HK-2 (cell line): Measurements from ENCODE around the gene ACBD4.
"Not testable (repeated sequence)": the region's sequence is repeated elsewhere in the genome, so short reads cannot be mapped to it uniquely, and the experiment has no call there.

Experiments used
- DNase-seq: peaks from one replicate; pipeline ENCODE4 v3.0.0-alpha.2; 2018; ENCODE audit not compliant: unreplicated experiment

The ACBD4 gene

GRCh38 chr17:45119964-45120363, 15.5 kb upstream of the ACBD4 start:
- no peak for DNase-seq

GRCh38 chr17:45120558-45120957, 14.9 kb upstream of the ACBD4 start:
- no peak for DNase-seq

GRCh38 chr17:45121055-45121454, 14.4 kb upstream of the ACBD4 start:
- DNase-seq, result no peak

GRCh38 chr17:45123076-45123770, 12.3 kb upstream of the ACBD4 start:
- DNase-seq, result no peak

- peak; percentile 81 for DNase-seq
Observed at GRCh38 chr17:45123930-45124796, 11.3 kb upstream of the ACBD4 start.

- DNase-seq, result not testable (repeated sequence)
Observed at GRCh38 chr17:45124797-45125122, 10.7 kb upstream of the ACBD4 start.

- no peak for DNase-seq
Observed at GRCh38 chr17:45125509-45125908, 10.0 kb upstream of the ACBD4 start.

- DNase-seq, result no peak
Observed at GRCh38 chr17:45127207-45127547, 8.3 kb upstream of the ACBD4 start.

GRCh38 chr17:45127548-45128300, 7.8 kb upstream of the ACBD4 start:
- DNase-seq, result peak; percentile 50

- DNase-seq, result no peak
Observed at GRCh38 chr17:45128331-45128730, 7.2 kb upstream of the ACBD4 start.

- no peak for DNase-seq
Observed at GRCh38 chr17:45128989-45129388, 6.5 kb upstream of the ACBD4 start.

GRCh38 chr17:45129426-45129939, 6.0 kb upstream of the ACBD4 start:
- no peak for DNase-seq

- no peak for DNase-seq
Observed at GRCh38 chr17:45129940-45130680, 5.4 kb upstream of the ACBD4 start.

GRCh38 chr17:45130681-45131615, 4.5 kb upstream of the ACBD4 start:
- DNase-seq, result no peak

- DNase-seq, result peak; percentile 65
Observed at GRCh38 chr17:45131616-45132319, 3.7 kb upstream of the ACBD4 start.

GRCh38 chr17:45132320-45132571, 3.2 kb upstream of the ACBD4 start, which contains the start of gene PLCD3:
TSS of gene PLCD3 (minus strand) at chr17:45132515. CDS start at chr17:45132410, 105 bp downstream.
- DNase-seq, result no peak

GRCh38 chr17:45132572-45133463, 2.7 kb upstream of the ACBD4 start:
- peak; percentile 91 for DNase-seq

- DNase-seq, result no peak
Observed at GRCh38 chr17:45135978-45136791, 698 bp downstream of the ACBD4 start.
